Measurements from ENCODE around the gene LAIR2.

The LAIR2 gene, protein sequence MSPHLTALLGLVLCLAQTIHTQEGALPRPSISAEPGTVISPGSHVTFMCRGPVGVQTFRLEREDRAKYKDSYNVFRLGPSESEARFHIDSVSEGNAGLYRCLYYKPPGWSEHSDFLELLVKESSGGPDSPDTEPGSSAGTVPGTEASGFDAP

DNA sequence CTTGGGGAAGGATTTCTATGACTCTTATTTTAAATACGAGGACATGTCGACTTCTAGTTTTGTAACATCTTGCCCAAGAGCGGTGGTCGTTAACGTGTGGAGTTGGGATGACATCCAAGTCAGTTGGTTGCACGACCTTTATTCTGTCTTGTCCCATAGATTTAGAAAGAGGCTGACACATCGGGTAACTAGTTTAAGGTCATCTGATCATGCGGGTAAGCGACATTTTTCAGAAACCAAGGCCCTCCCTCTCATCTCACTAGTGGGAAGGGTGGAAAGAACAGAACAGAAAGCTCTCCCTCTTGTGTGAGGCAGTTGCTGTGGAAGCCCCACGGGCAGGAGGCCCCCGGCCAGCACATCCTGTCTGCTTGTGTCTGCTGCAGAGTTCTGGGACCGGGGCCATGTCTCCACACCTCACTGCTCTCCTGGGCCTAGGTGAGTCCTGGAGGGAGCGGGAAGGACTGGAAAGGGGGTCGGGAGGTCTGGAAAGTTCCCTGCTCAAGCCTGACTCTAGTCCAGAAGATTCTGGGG is at the start of gene LAIR2:
LAIR2 (plus strand) TSS at position 314 of the 531 bp plus-strand sequence; CDS start at position 402, 88 bp downstream.
- DNase-seq: no peak

DNA sequence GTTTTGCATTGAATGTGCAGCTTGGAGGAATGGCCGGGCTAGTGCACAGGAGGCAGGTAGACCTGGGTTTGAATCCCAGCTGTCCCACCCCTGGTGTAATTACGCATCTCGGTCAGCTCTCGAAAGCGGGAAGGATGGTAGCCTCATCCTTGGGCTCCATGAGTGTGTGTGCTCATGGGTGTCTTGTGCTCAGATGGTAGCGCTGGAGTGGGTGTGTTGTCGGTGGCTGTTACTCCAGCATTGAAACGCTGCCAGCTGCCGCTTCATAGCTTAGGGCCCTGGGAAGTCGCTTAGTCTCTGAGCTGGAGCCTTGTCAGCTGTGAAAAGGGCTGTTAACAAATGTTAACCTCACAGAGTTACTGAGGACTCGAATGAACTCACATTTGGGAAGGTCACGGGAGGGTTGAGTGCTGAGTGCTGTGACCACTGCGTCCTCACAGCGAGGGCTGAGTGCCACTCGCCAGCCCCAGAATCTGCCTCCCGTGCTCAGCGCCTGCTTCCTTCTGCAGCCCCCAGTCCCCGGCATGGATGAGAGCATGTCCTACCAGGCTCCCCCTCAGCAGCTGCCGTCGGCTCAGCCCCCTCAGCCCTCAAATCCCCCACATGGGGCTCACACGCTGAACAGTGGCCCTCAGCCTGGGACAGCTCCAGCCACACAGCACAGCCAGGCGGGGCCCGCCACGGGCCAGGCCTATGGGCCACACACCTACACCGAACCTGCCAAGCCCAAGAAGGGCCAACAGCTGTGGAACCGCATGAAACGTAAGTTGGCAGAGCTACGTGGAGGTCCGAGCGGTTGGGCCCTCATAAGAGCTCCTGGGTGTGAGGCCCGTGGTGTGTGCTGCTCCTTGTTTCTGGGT is 48.5 kb upstream of the LAIR2 start:
- DNase-seq: no peak

DNA sequence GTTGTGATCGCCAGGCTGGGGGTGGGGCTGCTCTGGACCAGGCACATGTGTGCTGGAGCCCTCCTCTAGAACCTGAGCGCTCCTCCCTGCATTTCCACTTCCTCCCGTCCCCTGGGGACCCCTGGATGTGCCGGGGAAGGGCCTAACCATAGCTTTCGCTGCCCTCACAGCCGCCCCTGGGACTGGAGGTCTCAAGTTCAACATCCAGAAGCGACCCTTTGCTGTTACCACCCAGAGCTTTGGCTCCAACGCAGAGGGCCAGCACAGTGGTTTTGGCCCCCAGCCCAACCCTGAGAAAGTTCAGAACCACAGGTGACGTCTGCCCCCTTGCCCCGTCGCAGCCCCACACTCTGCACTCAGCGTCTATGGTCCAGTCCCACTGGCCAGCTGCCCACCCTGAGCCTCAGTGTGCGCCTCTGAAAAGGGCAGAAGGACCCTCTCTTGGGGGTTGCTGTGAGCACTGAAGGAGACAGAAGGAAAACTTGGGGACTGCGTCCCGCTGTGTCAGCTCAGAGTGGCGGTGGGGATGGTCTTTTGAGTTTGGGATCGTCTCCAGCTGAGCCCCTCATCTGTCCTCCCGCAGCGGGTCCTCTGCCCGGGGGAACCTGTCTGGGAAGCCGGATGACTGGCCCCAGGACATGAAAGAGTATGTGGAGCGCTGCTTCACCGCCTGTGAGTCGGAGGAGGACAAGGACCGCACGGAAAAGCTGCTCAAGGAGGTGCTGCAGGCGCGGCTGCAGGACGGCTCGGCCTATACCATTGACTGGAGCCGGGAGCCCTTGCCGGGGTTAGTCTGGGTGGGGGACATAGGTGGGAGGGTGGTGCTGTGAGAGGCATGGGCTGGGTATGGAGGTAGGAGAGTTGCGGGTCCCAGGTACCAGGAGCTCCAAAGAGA is 47.6 kb upstream of the LAIR2 start:
- DNase-seq: no peak

DNA sequence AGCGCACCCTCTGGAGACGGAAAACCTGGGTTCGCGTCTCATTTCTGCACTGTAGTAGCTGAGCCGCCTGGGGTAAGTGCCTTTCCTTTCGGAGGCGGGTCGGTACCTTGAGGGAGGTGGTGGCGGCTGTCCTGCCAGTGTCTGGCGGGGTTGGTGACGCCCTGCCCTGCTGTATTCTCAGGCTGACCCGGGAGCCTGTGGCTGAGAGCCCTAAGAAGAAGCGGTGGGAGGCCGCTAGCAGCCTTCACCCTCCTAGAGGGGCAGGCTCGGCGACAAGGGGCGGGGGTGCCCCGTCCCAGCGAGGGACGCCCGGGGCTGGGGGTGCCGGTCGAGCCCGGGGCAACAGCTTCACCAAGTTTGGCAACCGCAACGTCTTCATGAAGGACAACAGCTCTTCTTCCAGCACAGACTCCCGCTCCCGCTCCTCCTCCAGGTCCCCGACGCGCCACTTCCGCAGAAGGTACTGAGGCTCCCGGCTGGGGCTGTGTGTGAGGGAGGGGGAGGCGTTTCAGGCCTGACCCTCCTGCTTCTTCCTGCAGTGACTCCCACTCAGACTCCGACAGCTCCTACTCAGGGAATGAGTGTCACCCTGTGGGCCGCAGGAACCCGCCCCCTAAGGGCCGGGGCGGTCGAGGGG is 46.7 kb upstream of the LAIR2 start:
- no peak for DNase-seq

GRCh38 chr19:54456423-54457373 is 45.9 kb upstream of the LAIR2 start:
- DNase-seq: no peak

- no peak for DNase-seq
These were observed 44.6 kb upstream of the LAIR2 start for GRCh38 chr19:54457773-54458647.

DNA sequence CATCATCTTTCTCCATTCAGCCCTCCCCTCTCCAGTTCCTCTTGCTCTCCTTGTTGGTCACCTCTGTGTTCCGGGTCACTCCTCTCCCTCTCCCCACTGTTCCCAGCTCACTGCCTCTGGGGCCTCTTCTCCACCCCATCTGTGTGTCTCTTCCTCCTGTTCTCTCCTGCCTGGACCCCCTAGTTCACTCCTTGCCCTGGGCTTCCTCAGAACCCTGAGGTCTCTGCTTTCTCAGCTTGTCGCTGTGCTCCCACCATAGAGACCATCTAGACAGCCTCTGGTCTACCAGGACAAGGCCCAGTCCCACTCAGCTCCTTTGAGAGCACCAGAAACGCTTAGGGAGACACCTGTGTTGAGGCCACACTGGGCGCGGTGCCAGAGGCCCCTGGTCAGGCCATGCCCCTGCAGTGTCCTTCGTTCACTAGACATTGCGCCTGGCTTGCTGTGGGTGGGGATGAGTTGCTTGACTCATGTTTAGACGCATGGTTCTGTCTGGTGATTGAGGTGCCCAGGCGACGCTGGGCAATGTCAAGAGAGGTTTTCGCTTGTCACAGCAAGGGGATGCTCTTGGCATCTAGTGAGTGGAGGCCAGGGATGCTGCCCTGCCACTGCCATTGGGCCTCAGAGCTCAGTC is 43.9 kb upstream of the LAIR2 start:
- DNase-seq: no peak

- no peak for DNase-seq
These were observed 43.1 kb upstream of the LAIR2 start for GRCh38 chr19:54459282-54460229.

DNA sequence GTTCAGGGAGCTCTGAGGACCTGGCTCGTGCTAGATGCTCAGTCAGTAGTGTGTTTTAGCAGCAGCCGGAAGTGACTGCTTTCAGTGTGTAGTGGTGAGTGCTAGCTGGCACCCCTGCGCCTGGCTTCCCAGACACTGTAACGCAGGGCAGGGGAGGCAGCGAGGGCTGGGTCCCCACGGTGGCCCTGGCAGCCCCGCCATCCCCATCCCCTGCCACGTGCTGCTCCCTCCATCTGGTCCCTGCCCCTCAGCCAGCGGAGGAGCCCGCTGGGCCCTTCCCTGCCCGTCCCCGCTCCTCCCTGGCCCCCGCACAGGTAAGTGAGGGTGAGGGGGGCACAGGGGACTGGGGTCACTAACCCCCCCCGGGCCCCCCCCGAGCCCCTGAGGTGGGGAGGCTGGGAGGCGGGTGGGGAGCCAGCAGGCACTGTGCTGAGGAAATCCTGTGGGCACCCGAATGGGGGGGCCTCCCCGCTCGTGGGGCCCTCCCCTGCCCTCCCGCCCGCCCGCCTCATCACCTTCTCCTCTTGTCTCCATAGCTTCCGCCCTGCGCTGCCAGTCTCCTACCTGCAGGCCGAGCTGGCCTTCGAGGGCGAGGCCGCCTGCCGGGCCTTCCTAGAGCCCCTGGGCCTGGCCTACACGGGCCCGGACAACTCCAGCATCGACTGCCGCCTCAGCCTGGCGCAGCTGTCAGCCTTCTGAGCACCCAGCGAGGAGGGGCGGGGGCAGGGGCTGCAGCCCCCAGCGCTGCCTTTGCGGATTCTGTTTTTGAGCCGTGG is 42.2 kb upstream of the LAIR2 start:
- DNase-seq: no peak

DNA sequence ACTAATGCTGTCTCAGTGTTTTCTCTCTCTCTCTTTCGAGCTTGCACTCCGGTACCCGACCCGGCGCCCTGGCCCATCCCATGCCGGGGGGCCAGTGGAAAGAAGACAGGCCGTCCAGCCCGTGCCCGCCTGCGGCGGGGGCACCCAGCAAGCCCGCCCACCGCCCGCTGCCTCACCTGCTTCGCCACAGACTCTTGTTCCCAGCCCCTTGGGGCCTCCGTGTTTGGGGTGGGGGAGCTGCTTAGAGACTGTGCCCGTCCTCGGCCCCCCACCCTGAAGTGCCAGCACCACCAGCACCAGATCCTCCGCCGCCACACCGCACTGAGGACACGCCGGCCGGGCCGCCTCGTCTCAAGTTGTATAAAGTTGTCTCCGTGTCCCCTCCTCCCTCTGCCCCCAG is 41.4 kb upstream of the LAIR2 start:
- no peak for DNase-seq

GRCh38 chr19:54461613-54462012 is 41.0 kb upstream of the LAIR2 start:
- no peak for DNase-seq

DNA sequence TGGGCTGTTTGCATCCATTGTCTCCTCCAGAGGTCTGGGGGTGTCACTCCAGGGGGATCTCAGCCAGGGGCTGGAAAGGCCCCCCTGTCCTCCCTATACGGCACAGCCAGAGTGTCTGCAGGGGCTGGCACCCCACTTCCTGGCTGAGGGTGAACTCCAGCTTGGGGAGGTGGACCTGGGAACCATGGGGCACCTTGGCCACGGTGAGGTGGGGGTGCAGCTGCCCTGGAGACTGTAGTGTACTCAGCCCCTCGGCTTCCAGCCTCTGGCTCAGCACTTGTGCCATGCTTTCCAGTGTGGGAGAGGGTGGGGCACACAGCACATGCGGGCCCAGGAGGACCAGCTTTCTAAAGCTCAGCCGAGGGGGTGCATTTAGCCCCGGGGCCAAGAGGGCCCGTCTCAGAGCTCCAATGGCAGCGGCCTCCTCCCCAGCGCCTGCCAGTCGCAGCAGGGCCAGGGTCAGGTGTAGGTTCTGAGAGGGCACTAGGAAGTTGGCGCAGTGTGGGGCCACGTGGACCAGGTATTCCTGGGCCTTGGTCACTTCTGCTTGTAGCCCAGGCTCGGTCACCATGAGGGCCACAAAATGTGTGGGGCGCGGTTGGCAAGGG is 40.5 kb upstream of the LAIR2 start:
- no peak for DNase-seq

DNA sequence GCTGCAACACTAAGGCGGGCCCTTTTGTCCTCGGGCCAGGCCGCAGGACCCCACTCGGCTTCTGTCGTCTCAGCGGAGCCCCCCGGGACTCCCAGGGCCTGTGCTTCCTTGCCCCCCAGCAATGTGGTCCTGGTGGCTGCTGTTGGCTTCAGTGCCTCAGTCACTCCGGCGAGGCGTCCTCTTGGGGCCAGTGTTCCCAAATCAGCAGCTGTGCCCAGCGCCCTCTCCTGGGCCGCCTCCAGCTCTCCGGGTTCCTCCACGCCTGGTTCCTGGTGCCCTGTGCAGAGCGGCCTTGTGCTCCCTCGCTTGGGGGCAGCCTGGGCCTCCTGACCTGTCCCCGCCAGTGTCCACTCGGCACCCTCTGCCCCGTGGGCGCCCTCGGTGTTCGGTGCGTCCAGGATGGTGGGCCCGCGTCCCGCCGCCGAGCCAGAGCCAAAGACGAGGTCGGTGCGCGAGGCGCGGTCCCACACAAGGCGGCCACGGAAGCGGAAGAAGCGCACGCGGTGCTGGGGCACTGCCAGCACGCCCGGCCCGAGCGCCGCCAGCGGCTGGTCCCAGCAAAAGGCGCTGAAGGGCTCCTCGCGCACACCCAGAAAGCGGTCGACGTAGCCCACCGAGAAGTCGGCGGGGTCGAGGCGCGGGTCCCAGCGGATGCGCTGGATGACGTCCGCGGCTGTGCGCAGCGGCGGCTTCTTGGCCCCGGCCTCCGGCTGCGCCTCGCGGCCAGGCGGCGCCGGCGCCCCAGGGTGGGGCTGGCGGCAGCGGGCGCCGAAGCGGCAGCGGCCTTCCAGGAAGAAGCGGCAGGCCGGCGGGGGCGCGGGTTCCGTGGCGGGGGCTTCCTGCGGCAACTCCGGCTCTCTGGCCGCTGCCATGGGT is 39.7 kb upstream of the LAIR2 start:
- DNase-seq: peak; percentile 50

DNA sequence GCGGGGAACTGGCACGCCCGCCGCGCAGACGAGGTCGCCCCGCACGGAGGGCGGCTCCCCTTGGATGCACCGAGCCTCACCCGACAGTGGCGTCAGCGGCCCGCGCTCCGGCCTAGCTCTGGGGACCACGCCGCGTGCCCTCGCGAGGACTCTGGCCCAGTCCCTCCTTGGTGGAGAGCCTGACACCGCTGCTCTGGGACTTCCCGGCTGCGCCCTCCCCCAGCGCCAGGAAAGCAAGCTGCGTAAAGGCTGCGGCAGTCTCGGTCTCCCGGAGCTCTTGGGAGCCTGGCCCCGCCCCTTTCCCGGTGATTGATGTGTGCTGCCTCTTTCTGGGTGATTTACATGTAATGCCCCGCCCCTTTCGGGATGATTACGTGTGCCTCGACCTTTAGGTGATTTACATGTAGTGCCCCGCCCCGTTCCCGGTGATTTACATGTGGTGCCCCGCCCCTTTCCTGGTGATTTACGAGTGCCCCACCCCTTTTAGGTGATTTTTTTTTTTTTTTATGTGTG is 39.0 kb upstream of the LAIR2 start, which contains the start of gene LENG9:
LENG9 (minus strand) TSS at position 248 of the 513 bp plus-strand sequence. CDS start 252 bp downstream, outside the sequence.
- DNase-seq: peak; percentile 91

- peak; percentile 71 for DNase-seq
These were observed 38.5 kb upstream of the LAIR2 start for GRCh38 chr19:54464044-54464629.
